NT2/D1 (cell line): ENCODE results near the gene RDH16.

Experiments used
- YY1 ChIP-seq: IDR thresholded peaks from 2 replicates; pipeline ENCODE4 v1.6.1; 2011; ENCODE audit not compliant: insufficient read length, insufficient read depth
- ZNF274 ChIP-seq: IDR thresholded peaks from 2 replicates; pipeline ENCODE4 v1.6.1; 2011; ENCODE audit warnings: mild to moderate bottlenecking, low read depth, low read length

- TF ChIP-seq ZNF274 (no peak), YY1 (no peak)
Observed at GRCh38 chr12:56958422-56958821, 1.0 kb upstream of the RDH16 start.
